ENCODE data around the gene STX8.

Gene STX8

DNA sequence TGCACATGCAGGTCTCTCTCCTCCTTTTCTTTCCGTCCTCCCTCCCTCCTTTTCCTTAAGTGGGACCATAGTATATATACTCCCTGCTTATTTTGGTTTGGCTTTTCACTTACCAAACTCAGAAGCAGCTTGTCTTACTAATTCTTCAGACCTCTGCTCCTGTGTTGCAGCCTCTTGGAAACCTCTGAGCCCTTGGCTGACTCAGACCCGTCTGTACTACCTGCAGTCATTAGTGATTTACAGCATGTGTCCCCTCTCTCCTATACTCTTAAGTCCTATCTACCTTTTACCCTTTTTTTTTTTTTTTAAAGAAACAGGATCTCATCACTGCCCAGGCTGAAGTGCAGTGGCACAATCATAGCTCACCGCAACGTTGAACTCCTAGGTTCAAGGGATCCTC, 207.0 kb downstream of the STX8 start:
- DNase-seq (ENCODE audit: low spot score): no peak
- in situ Hi-C loops (cut with MboI; ENCODE audit: low sequenced_read_pairs, unreplicated experiment): no loop called here
- TF ChIP-seq CTCF (IDR thresholded peaks at IDR 0.05; ENCODE audit: borderline replicate concordance, control extremely low read depth, extremely low read depth, insufficient read depth, missing control alignments): no peak

DNA sequence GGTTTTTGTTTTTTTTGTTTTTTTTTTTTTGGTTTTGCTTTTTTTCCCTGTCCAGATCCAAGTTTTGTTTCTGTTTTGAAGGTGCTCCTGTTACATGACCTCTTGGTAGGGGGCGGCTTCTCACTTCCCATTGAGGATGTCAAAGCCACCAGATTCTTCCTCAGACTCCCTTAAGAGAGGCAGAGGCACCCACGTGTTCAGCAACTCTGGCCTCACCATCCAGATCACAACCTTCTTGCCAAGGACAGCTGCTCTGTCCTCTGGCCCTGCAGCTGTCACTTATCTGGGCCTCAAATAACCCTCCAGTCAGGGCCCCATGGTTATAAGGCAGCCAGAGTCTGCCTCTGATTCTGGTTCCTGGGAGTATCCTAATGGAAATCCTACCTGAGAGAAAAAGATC, 208.5 kb downstream of the STX8 start:
- DNase-seq (ENCODE audit: low spot score): no peak
- no peak for TF ChIP-seq CTCF (IDR thresholded peaks at IDR 0.05; ENCODE audit: borderline replicate concordance, control extremely low read depth, extremely low read depth, insufficient read depth, missing control alignments)
- in situ Hi-C loops (cut with MboI; ENCODE audit: low sequenced_read_pairs, unreplicated experiment): no loop called here

GRCh38 chr17:9364837-9365430, 210.7 kb downstream of the STX8 start:
- DNase-seq (ENCODE audit: low spot score): no peak
- in situ Hi-C loops (cut with MboI; ENCODE audit: low sequenced_read_pairs, unreplicated experiment): no loop called here
- no peak for TF ChIP-seq CTCF (IDR thresholded peaks at IDR 0.05; ENCODE audit: borderline replicate concordance, control extremely low read depth, extremely low read depth, insufficient read depth, missing control alignments)

- in situ Hi-C loops (cut with MboI; ENCODE audit: low sequenced_read_pairs, unreplicated experiment): no loop called here
- no peak for TF ChIP-seq CTCF (IDR thresholded peaks at IDR 0.05; ENCODE audit: borderline replicate concordance, control extremely low read depth, extremely low read depth, insufficient read depth, missing control alignments)
- DNase-seq (ENCODE audit: low spot score): no peak
Measured at GRCh38 chr17:9363440-9364350, 211.9 kb downstream of the STX8 start.

DNA sequence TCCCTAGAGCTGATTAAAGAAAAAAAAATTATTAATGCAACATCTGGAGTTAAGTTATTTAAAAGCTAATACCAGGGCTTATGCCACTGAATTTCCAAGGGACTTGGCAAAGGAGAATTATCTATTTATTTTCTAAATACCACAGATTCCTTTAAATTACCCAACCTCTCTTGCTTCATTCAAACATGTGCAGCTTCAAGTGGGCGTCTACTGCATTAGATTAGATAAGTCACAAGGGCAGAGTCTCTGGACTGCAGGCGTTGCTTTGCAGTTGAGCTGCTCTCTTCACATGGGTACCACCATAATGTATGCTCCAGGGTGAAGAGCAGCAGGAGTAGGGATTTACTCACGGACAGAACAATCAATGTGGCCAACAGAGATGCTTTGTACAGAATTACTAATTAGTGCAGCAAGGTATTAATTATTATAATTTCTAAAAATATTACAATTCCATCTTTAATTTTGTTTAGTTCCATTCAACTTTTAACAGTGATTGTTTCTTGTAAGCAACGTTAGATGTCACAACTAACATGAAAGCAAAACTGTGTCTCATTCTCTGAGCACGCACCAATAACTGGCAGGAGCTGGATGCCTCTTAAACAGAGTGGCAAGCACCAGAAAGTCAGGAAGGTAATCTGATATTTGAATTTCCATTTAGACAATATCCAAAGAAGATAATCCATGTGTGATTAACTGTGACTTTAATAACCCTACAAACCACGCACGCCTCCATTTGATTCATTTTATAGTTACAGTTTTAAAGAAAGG, 214.2 kb downstream of the STX8 start:
- no peak for TF ChIP-seq CTCF (IDR thresholded peaks at IDR 0.05; ENCODE audit: borderline replicate concordance, control extremely low read depth, extremely low read depth, insufficient read depth, missing control alignments)
- in situ Hi-C loops (cut with MboI; ENCODE audit: low sequenced_read_pairs, unreplicated experiment): no loop called here
- DNase-seq (ENCODE audit: low spot score): no peak

DNA sequence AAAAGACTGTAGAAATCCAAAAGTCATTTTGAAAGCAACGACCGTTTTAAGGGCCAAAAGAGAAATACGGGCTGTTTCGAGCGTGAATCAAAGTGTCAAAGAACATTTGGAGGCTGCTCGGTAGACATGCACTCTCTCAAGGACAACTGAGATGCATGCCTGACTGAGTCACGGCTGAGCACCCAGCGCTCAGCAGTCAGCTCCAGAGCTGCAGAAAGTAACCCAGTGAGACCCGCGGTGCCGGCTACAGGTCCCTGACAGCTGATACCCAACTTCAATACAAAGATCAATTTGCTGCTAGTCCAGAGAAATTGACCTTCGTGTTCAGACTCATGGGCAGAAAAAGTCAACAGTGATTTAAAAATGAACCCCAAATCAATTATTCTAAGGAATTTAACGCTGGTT, 214.9 kb downstream of the STX8 start:
- no peak for TF ChIP-seq CTCF (IDR thresholded peaks at IDR 0.05; ENCODE audit: borderline replicate concordance, control extremely low read depth, extremely low read depth, insufficient read depth, missing control alignments)
- in situ Hi-C loops (cut with MboI; ENCODE audit: low sequenced_read_pairs, unreplicated experiment): no loop called here
- no peak for DNase-seq (ENCODE audit: low spot score)
